Tibial artery (tissue), 4 donors: Measurements from ENCODE around the gene SSRP1.

Experiments used
- DNase-seq, 2 donors: peaks; one replicate each; pipeline ENCODE4 v3.0.0-alpha.2; 2019
- H3K27ac ChIP-seq, 2 donors: fragments of 200-600 bp; sonication (generic) in 1 of 2; 1 replicate in 1 of 2; 2 replicates in 1 of 2; pipeline ENCODE4 v1.5.1; 2018 to 2019; ENCODE audit warnings: mild to moderate bottlenecking in 1 of 2
- H3K27me3 ChIP-seq, 2 donors: fragments of 200-600 bp; sonication (generic) in 1 of 2; one replicate each; pipeline versions ENCODE4 v1.5.1 to v1.6.0; 2016 to 2019
- H3K36me3 ChIP-seq, 3 donors: fragments of 200-600 bp; sonication (generic) in 2 of 3; one replicate each; pipeline ENCODE4 v1.5.1; 2016 to 2019; ENCODE audit warnings: mild to moderate bottlenecking in 2 of 3
- H3K4me1 ChIP-seq, 4 donors: fragments of 200-600 bp; sonication (generic) in 2 of 4; 1 replicate in 3 of 4; 2 replicates in 1 of 4; pipeline ENCODE4 v1.5.1; 2016 to 2019
- H3K4me3 ChIP-seq, 2 donors: fragments of 200-600 bp; sonication (generic) in 1 of 2; 1 replicate in 1 of 2; 2 replicates in 1 of 2; pipeline ENCODE4 v1.5.1; 2018 to 2019; ENCODE audit warnings: mild to moderate bottlenecking in 2 of 2
- H3K9me3 ChIP-seq, 3 donors: fragments of 200-600 bp; sonication (generic) in 1 of 3; one replicate each; pipeline ENCODE4 v1.5.1; 2016 to 2019
- CTCF ChIP-seq, 2 experiments: fragments of 200-600 bp in 1 of 2; fragments of 450-650 bp in 1 of 2; IDR thresholded peaks; one replicate each; pipeline ENCODE4 v1.5.1; 2017 to 2019; ENCODE audit warnings: antibody characterized with exemption in 2 of 2, mild to moderate bottlenecking in 1 of 2, moderate library complexity in 1 of 2
- intact Hi-C: fragments of 100-400 bp; cut with DNase I; formaldehyde crosslinking; loops from one replicate; pipeline ENCODE4 v1.15.0; 2023; ENCODE audit warnings: low total_unique reads

Gene SSRP1

GRCh38 chr11:57348052-57348451 is 12.4 kb upstream of the SSRP1 start:
- no peak overlapping the region for H3K27ac ChIP-seq
- no peaks in the 10 kb centered on the region for H3K9me3 ChIP-seq
- peaks cover 0 to 9% (median 4%) of the 10 kb centered on the region in 4 donors for H3K4me1 ChIP-seq
- no peak for TF ChIP-seq CTCF (IDR thresholded peaks at IDR 0.05)
- DNase-seq = no peak
- intact Hi-C loops = loop anchor here (10.0 kb wide), 1 partner anchor 87 kb away; no protein-coding TSS in a partner anchor
- H3K4me3 ChIP-seq = no peak overlapping the region
- H3K27me3 ChIP-seq = peaks cover 0 to 2% of the 10 kb centered on the region in 2 donors
- no peaks in the 10 kb centered on the region for H3K36me3 ChIP-seq

- no peak overlapping the region for H3K4me3 ChIP-seq
- H3K4me1 ChIP-seq = peaks cover 0 to 9% (median 4%) of the 10 kb centered on the region in 4 donors
- intact Hi-C loops = loop anchor here (10.0 kb wide), 1 partner anchor 87 kb away; no protein-coding TSS in a partner anchor
- peaks cover 0 to 4% of the 10 kb centered on the region in 2 donors for H3K27me3 ChIP-seq
- TF ChIP-seq CTCF (IDR thresholded peaks at IDR 0.05) = no peak
- no peaks in the 10 kb centered on the region for H3K36me3 ChIP-seq
- no peak overlapping the region for H3K27ac ChIP-seq
- no peaks in the 10 kb centered on the region for H3K9me3 ChIP-seq
- DNase-seq = no peak
Measured at GRCh38 chr11:57347336-57347735, 11.6 kb upstream of the SSRP1 start.

DNA sequence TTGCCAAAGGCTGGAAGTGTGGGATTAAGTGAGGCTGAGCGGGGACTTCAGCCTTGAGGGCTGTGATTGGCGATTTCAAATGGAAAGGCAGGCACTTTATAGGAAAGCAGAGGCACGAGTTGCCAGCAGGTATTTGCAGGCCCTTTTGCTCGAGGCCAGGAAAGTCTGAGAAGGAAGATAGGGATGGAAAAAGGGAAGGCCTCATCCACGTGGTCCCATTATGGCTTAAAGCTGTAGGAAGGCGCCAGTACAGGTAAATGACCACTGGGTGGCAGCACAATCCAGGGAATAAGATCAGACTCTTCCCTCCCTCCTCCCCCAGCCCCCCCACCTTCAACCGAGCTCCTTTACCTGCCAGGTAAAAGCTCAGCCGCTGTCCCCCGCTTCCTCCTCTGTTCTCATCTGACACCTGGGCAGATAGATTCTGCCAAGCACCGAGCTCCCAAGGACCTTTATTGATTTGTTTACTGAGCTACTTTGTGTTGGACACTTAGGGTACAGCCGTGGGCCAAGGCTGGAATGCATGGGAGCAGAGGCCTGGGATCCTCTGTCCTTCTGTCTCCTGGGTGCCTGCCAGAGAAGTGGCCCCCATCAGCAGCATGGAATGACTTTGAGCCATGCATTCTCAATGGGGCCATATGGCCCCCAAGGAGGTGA is 10.0 kb upstream of the SSRP1 start:
- TF ChIP-seq CTCF (IDR thresholded peaks at IDR 0.05) = peak; percentile 57 to 75
- intact Hi-C loops = loop anchor here (10.0 kb wide), 1 partner anchor 89 kb away; no protein-coding TSS in a partner anchor
- H3K9me3 ChIP-seq = no peaks in the 10 kb centered on the region
- H3K36me3 ChIP-seq = no peaks in the 10 kb centered on the region
- peak in 1 of 2 donors; percentile 74 for DNase-seq
- H3K4me3 ChIP-seq = no peak overlapping the region
- H3K4me1 ChIP-seq = peaks cover 0 to 9% (median 4%) of the 10 kb centered on the region in 4 donors
- H3K27me3 ChIP-seq = peaks cover 0 to 4% of the 10 kb centered on the region in 2 donors
- H3K27ac ChIP-seq = no peak overlapping the region

DNA sequence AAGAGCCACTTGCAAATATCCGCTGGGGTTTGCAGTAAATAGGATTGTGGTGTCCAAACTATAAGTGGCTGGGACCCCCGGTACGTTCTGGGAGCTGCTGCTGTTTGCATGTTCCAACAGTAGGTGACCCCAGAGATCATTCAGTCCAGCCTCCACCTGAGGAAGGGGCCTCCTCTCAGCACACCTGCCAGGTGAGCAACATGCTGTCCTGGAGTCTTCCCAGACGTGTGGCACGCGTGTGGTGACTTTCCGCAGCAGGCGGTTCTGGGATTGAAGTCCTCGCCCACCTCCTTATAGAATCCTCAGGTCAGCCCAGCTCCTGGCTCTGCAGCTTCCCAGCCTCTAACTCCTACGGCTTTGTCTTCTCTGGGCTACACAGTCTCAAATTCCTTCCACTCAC is 9.1 kb upstream of the SSRP1 start:
- Histone ChIP-seq H3K27ac (no peak overlapping the region), H3K4me1 (peaks cover 0 to 6% (median 2%) of the 10 kb centered on the region in 4 donors), H3K27me3 (peaks cover 0 to 4% of the 10 kb centered on the region in 2 donors), H3K36me3 (no peaks in the 10 kb centered on the region), H3K4me3 (no peak overlapping the region), H3K9me3 (no peaks in the 10 kb centered on the region)
- no peak for TF ChIP-seq CTCF (IDR thresholded peaks at IDR 0.05)
- DNase-seq = no peak
- intact Hi-C loops = loop anchor here (10.0 kb wide), 1 partner anchor 90 kb away; no protein-coding TSS in a partner anchor

- Histone ChIP-seq H3K36me3 (no peaks in the 10 kb centered on the region), H3K4me3 (no peak overlapping the region), H3K4me1 (peaks cover 0 to 3% (median 0%) of the 10 kb centered on the region in 4 donors), H3K9me3 (no peaks in the 10 kb centered on the region), H3K27me3 (peaks cover 0 to 9% of the 10 kb centered on the region in 2 donors), H3K27ac (no peak overlapping the region)
- intact Hi-C loops = loop anchor here (10.0 kb wide), 1 partner anchor 91 kb away; no protein-coding TSS in a partner anchor
- TF ChIP-seq CTCF (IDR thresholded peaks at IDR 0.05) = no peak
- no peak for DNase-seq
Measured at GRCh38 chr11:57343825-57344224, 8.1 kb upstream of the SSRP1 start.
